NCI-H748 (cell line): ENCODE measurements around the gene ARAF.
A peak's percentile ranks its signal among the peaks of the same experiment; 100 is the strongest.
"Not testable (repeated sequence)": the region's sequence is repeated elsewhere in the genome, so short reads cannot be mapped to it uniquely, and the experiment has no call there.

ENCODE experiments used
- DNase-seq: peaks from one replicate; lab custom pipeline; 2025; ENCODE audit not compliant: unreplicated experiment; lab: John Stamatoyannopoulos, UW

ARAF gene

GRCh38 chrX:47584714-47585113 is 23.7 kb downstream of the ARAF start:
- DNase-seq: no peak

- no peak for DNase-seq
Measured at GRCh38 chrX:47585273-47585672, 24.3 kb downstream of the ARAF start.

GRCh38 chrX:47586043-47586787 is 25.2 kb downstream of the ARAF start:
- DNase-seq: no peak

GRCh38 chrX:47587091-47587891 is 26.3 kb downstream of the ARAF start:
- no peak for DNase-seq

- DNase-seq: peak; percentile 0
Measured at GRCh38 chrX:47587906-47588735, 27.1 kb downstream of the ARAF start.

- DNase-seq: no peak
Measured at GRCh38 chrX:47590984-47591383, 30.0 kb downstream of the ARAF start.

GRCh38 chrX:47593522-47593921 is 32.5 kb downstream of the ARAF start:
- DNase-seq: no peak

- DNase-seq: no peak
Measured at GRCh38 chrX:47595716-47596251, 34.8 kb downstream of the ARAF start.

GRCh38 chrX:47596256-47596655 is 35.3 kb downstream of the ARAF start:
- DNase-seq: no peak

GRCh38 chrX:47597222-47597621 is 36.2 kb downstream of the ARAF start:
- DNase-seq: no peak

GRCh38 chrX:47603125-47603524 is 42.1 kb downstream of the ARAF start:
- not testable (repeated sequence) for DNase-seq

- no peak for DNase-seq
Measured at GRCh38 chrX:47605024-47605423, 44.0 kb downstream of the ARAF start.

- DNase-seq: no peak
Measured at GRCh38 chrX:47607091-47607490, 46.1 kb downstream of the ARAF start.

GRCh38 chrX:47608130-47608810 is 47.3 kb downstream of the ARAF start:
- no peak for DNase-seq

GRCh38 chrX:47610511-47610910 is 49.5 kb downstream of the ARAF start:
- DNase-seq: no peak

GRCh38 chrX:47611489-47611888 is 50.5 kb downstream of the ARAF start:
- DNase-seq: no peak

GRCh38 chrX:47611926-47612325 is 50.9 kb downstream of the ARAF start:
- no peak for DNase-seq

GRCh38 chrX:47612418-47612817 is 51.4 kb downstream of the ARAF start:
- no peak for DNase-seq

GRCh38 chrX:47613082-47613481 is 52.1 kb downstream of the ARAF start:
- no peak for DNase-seq

GRCh38 chrX:47614618-47615017 is 53.6 kb downstream of the ARAF start:
- no peak for DNase-seq
